ENCODE data around the gene MTA2.

GRCh38 chr11:62544581-62545436 is 56.9 kb downstream of the MTA2 start:
- TF ChIP-seq CTCF (conservative IDR thresholded peaks at IDR 0.05; ENCODE audit: low read depth, low read length) = no peak
- no peak for TF ChIP-seq EZH2 (IDR thresholded peaks at IDR 0.05; ENCODE audit: low read length, unreplicated experiment)

All from PC-3 (cell line).